Karpas-422 (cell line): Measurements from ENCODE around the gene EPHA4. TPM values are rescaled to one million over a fixed set of nuclear protein-coding genes. Genes with fewer than 3 reads are reported as not detected.

ENCODE experiments used
- DNase-seq: peaks from one replicate; pipeline ENCODE4 v3.0.0-alpha.2; 2015
- H2AFZ ChIP-seq: fragments of 200-600 bp; sonication (generic); 2 replicates; pipeline ENCODE4 v1.6.1; 2014; ENCODE audit warnings: antibody characterized with exemption, low read length, mixed read lengths
- H3K27ac ChIP-seq: fragments of 200-600 bp; sonication (generic); 2 replicates; pipeline ENCODE4 v1.5.1; 2014; ENCODE audit warnings: mild to moderate bottlenecking, low read length, moderate library complexity
- H3K27me3 ChIP-seq: fragments of 200-600 bp; sonication (generic); 2 replicates; pipeline ENCODE4 v1.6.1; 2014; ENCODE audit warnings: low read length, mixed read lengths
- H3K36me3 ChIP-seq: fragments of 200-600 bp; sonication (generic); 2 replicates; pipeline ENCODE4 v1.6.1; 2014; ENCODE audit warnings: low read length, mixed read lengths; ENCODE audit not compliant: insufficient read depth
- H3K4me1 ChIP-seq: fragments of 200-600 bp; sonication (generic); 2 replicates; pipeline ENCODE4 v1.6.1; 2014; ENCODE audit warnings: mild to moderate bottlenecking, low read length, mixed read lengths
- H3K4me2 ChIP-seq: fragments of 200-600 bp; sonication (generic); 2 replicates; pipeline ENCODE4 v1.6.1; 2014; ENCODE audit warnings: low read length, low read depth, mild to moderate bottlenecking; ENCODE audit not compliant: poor library complexity, severe bottlenecking
- H3K4me3 ChIP-seq: fragments of 200-600 bp; sonication (generic); 2 replicates; pipeline ENCODE4 v1.5.1; 2014; ENCODE audit warnings: mild to moderate bottlenecking, antibody characterized with exemption, low read length, mixed read lengths
- H3K79me2 ChIP-seq: fragments of 200-600 bp; sonication (generic); 2 replicates; pipeline ENCODE4 v1.6.1; 2014; ENCODE audit warnings: mild to moderate bottlenecking, low read length, mixed read lengths
- H3K9ac ChIP-seq: fragments of 200-600 bp; sonication (generic); 2 replicates; pipeline ENCODE4 v1.6.0; 2014; ENCODE audit warnings: low read length
- H3K9me2 ChIP-seq: fragments of 200-600 bp; sonication (generic), shearing (Covaris generic); replicated peaks from 2 replicates; pipeline ENCODE4 v1.6.0; 2014; ENCODE audit warnings: mild to moderate bottlenecking, low read length, moderate library complexity; ENCODE audit not compliant: insufficient read depth
- H3K9me3 ChIP-seq: fragments of 300-700, 200-600 bp; sonication (generic); 2 replicates; pipeline ENCODE4 v1.6.1; 2014; ENCODE audit warnings: low read length, mixed read lengths
- H4K20me1 ChIP-seq: fragments of 200-600 bp; sonication (generic); 2 replicates; pipeline ENCODE4 v1.6.1; 2014; ENCODE audit warnings: mild to moderate bottlenecking, antibody characterized with exemption, low read length, low read depth; ENCODE audit not compliant: insufficient read depth
- total RNA-seq: library from RNA; depleted of rRNA; stranded (reverse); fragments of >200 nt; shearing (Covaris generic); gene quantifications from 2 replicates; pipeline ENCODE4 v1.2.3, GENCODE V29; 2014; ENCODE audit warnings: low replicate concordance

Gene EPHA4
- total RNA-seq, 1 experiment from 2014 or later: not detected

GRCh38 chr2:221480821-221481220 is 91.3 kb downstream of the EPHA4 start:
- Histone ChIP-seq H4K20me1 (no peaks in the 10 kb centered on the region), H3K9ac (no peak overlapping the region), H3K4me1 (no peaks in the 10 kb centered on the region), H3K36me3 (no peaks in the 10 kb centered on the region), H2AFZ (no peak overlapping the region), H3K9me2 (no peaks in the 10 kb centered on the region), H3K4me2 (no peak overlapping the region), H3K9me3 (no peaks in the 10 kb centered on the region), H3K27ac (no peak overlapping the region), H3K4me3 (no peak overlapping the region), H3K79me2 (no peaks in the 10 kb centered on the region), H3K27me3 (no peaks in the 10 kb centered on the region)
- DNase-seq: no peak

DNA sequence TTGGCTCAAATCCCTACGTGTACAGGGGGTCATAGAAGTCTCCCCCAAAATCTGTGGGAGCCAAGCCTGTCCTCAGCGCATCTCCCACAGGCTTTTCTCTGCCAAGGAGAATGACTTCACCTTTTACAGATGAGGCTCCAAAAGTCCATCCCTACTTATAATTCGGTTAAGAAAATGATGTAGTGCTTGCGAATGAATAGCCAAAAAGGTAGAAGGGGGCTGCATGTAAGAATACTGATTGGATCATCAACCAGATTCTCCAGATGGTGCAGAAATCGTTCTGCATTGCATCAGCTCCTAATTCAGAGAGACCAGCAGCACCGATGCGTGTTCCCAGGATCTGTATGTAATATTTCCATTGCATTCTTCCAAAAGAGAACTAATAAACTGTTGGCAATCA is 91.9 kb downstream of the EPHA4 start:
- Histone ChIP-seq H3K4me2 (no peak overlapping the region), H3K9me3 (no peaks in the 10 kb centered on the region), H3K27ac (no peak overlapping the region), H3K79me2 (no peaks in the 10 kb centered on the region), H3K9ac (no peak overlapping the region), H3K27me3 (no peaks in the 10 kb centered on the region), H3K4me3 (no peak overlapping the region), H3K36me3 (no peaks in the 10 kb centered on the region), H3K9me2 (no peaks in the 10 kb centered on the region), H2AFZ (no peak overlapping the region), H3K4me1 (no peaks in the 10 kb centered on the region), H4K20me1 (no peaks in the 10 kb centered on the region)
- no peak for DNase-seq

DNA sequence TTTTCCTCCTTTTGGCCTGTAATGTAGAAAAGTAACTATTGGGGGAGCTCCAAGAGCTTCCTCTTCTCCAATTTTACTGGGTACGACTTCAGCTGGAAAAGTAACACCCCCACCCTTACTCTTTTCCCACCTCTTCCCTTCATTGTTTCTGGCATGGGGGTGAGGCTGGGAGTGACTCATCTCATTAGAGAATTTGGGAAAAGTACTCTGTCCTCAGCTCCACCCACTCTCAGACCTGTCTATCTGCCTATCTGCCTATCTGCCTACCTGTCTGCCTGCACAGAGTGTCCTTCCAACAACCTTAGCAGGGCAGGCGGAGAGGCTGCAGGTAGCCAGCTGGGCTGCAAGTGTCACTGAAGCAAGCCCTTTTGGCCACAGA is 93.6 kb downstream of the EPHA4 start:
- H3K4me3 ChIP-seq: no peak overlapping the region
- H3K36me3 ChIP-seq: no peaks in the 10 kb centered on the region
- H3K4me1 ChIP-seq: no peaks in the 10 kb centered on the region
- H3K27ac ChIP-seq: no peak overlapping the region
- H2AFZ ChIP-seq: no peak overlapping the region
- DNase-seq: no peak
- no peaks in the 10 kb centered on the region for H3K27me3 ChIP-seq
- no peaks in the 10 kb centered on the region for H3K79me2 ChIP-seq
- H3K9me2 ChIP-seq: no peaks in the 10 kb centered on the region
- no peak overlapping the region for H3K4me2 ChIP-seq
- no peak overlapping the region for H3K9ac ChIP-seq
- H3K9me3 ChIP-seq: no peaks in the 10 kb centered on the region
- H4K20me1 ChIP-seq: no peaks in the 10 kb centered on the region

GRCh38 chr2:221477714-221478484 is 94.2 kb downstream of the EPHA4 start:
- Histone ChIP-seq H3K4me3 (no peak overlapping the region), H3K9me2 (no peaks in the 10 kb centered on the region), H3K36me3 (no peaks in the 10 kb centered on the region), H3K4me2 (no peak overlapping the region), H3K9me3 (no peaks in the 10 kb centered on the region), H4K20me1 (no peaks in the 10 kb centered on the region), H3K9ac (no peak overlapping the region), H3K79me2 (no peaks in the 10 kb centered on the region), H3K4me1 (no peaks in the 10 kb centered on the region), H3K27me3 (no peaks in the 10 kb centered on the region), H2AFZ (no peak overlapping the region), H3K27ac (no peak overlapping the region)
- no peak for DNase-seq

- no peaks in the 10 kb centered on the region for H3K9me3 ChIP-seq
- H4K20me1 ChIP-seq: no peaks in the 10 kb centered on the region
- H3K27me3 ChIP-seq: no peaks in the 10 kb centered on the region
- no peak overlapping the region for H3K4me3 ChIP-seq
- H2AFZ ChIP-seq: no peak overlapping the region
- H3K79me2 ChIP-seq: no peaks in the 10 kb centered on the region
- DNase-seq: no peak
- no peak overlapping the region for H3K27ac ChIP-seq
- no peak overlapping the region for H3K9ac ChIP-seq
- no peak overlapping the region for H3K4me2 ChIP-seq
- H3K36me3 ChIP-seq: no peaks in the 10 kb centered on the region
- H3K9me2 ChIP-seq: no peaks in the 10 kb centered on the region
- H3K4me1 ChIP-seq: no peaks in the 10 kb centered on the region
Observed at GRCh38 chr2:221476195-221476594, 95.9 kb downstream of the EPHA4 start.

GRCh38 chr2:221473451-221473850 is 98.7 kb downstream of the EPHA4 start:
- Histone ChIP-seq H3K27me3 (no peaks in the 10 kb centered on the region), H3K27ac (no peak overlapping the region), H3K4me1 (no peaks in the 10 kb centered on the region)

GRCh38 chr2:221468317-221468716 is 103.8 kb downstream of the EPHA4 start:
- Histone ChIP-seq H3K9ac (no peak overlapping the region), H3K27me3 (no peaks in the 10 kb centered on the region), H3K4me2 (no peak overlapping the region), H4K20me1 (no peaks in the 10 kb centered on the region), H3K4me1 (no peaks in the 10 kb centered on the region), H3K9me3 (no peaks in the 10 kb centered on the region), H2AFZ (no peak overlapping the region), H3K36me3 (no peaks in the 10 kb centered on the region), H3K9me2 (no peaks in the 10 kb centered on the region), H3K79me2 (no peaks in the 10 kb centered on the region), H3K27ac (no peak overlapping the region), H3K4me3 (no peak overlapping the region)
- no peak for DNase-seq

More at GRCh38 chr2:221473451-221473850, 98.7 kb downstream of the EPHA4 start:
- Histone ChIP-seq H3K9me2 (no peaks in the 10 kb centered on the region), H2AFZ (no peak overlapping the region), H3K79me2 (no peaks in the 10 kb centered on the region), H3K4me3 (no peak overlapping the region), H4K20me1 (no peaks in the 10 kb centered on the region), H3K9me3 (no peaks in the 10 kb centered on the region), H3K36me3 (no peaks in the 10 kb centered on the region), H3K4me2 (no peak overlapping the region), H3K9ac (no peak overlapping the region)
- DNase-seq: no peak

- Histone ChIP-seq H3K4me2 (no peak overlapping the region), H4K20me1 (no peaks in the 10 kb centered on the region), H3K9ac (no peak overlapping the region), H3K27ac (no peak overlapping the region), H3K27me3 (no peaks in the 10 kb centered on the region), H2AFZ (no peak overlapping the region), H3K4me1 (no peaks in the 10 kb centered on the region), H3K4me3 (no peak overlapping the region), H3K9me3 (no peaks in the 10 kb centered on the region), H3K36me3 (no peaks in the 10 kb centered on the region), H3K9me2 (no peaks in the 10 kb centered on the region), H3K79me2 (no peaks in the 10 kb centered on the region)
- no peak for DNase-seq
Observed at GRCh38 chr2:221467610-221468009, 104.5 kb downstream of the EPHA4 start.
